GM18520 (cell line): ENCODE measurements around the gene SHB.

Experiments
- ATAC-seq: cut with Tn5 transposase; IDR thresholded peaks from one replicate; pipeline ENCODE4 v1.9.1; 2021; ENCODE audit not compliant: unreplicated experiment

SHB gene

DNA sequence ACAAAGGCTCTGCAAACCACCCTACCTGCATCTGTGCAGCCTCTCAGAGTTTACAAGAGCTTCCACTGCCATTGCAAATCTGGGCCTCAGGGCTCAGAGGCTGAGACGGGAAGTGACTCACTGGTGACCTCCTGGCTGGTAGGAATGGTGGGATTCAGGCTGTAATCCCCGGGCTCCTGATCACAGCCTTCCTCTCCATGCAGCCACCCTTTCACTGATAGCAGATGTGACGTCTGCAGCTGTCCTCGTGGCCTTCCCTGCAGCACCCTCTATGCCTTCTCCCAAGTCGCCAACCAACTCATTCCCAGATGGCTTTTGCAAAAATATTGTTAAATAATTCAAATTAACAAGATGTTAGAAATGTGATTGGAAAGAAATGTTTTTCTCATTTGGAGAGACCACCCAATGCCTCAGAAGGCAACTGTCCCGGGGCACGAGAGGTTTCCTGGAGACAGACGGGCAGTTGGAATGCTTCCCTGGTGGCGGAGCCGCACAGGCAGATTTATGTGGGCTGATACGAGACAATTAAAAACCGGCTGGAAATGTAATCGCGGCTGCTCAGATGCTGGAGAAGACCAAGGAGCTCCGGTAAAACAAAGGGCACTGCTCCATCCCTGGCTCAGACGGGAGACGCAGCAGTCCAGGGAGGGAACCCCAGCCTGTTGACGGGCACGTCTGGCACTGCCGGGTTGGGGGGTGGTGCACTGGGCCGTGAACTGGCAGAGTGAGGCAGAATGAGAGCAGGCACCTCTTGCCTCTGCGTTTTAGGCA, 130.7 kb downstream of the SHB start:
- ATAC-seq, result no peak

DNA sequence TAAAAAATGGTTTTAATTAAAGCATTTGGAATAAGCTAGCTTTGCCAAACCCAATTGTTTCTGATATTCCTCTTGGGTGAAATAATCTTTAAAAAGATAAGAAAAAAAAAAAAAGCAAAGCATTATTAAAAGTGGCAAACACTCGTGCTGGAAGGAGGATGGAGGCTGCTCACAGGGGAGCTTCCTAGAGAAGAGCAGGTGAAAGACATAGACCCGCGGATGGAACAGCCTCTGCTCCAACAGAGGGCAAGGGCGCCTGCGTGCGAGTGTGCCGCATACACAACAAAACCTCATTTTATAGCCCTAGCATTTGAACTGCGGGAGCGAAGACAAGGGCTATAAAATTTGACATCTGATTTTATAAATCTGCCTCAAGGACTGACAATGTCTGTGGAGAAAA, 131.7 kb downstream of the SHB start:
- ATAC-seq, result no peak

DNA sequence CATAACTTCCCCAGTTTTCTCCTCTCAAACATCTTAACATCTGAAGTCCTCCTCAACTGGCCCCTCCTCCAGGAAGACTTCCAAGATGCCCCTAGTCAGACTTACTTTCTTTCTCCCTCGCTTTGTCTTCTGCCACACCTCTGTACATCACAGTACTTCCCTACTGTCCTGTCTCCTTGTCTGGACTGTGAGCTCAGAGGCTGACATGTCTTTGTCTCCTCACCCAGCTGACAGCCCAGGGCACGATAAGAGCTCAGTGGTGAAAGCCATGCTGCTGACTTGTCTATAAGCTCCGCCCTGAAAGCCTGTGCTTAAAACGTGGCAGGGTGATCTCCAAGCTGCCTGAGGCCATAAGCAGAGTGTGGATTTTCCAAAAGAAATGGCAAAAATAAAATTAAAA, 132.1 kb downstream of the SHB start:
- ATAC-seq, result no peak

DNA sequence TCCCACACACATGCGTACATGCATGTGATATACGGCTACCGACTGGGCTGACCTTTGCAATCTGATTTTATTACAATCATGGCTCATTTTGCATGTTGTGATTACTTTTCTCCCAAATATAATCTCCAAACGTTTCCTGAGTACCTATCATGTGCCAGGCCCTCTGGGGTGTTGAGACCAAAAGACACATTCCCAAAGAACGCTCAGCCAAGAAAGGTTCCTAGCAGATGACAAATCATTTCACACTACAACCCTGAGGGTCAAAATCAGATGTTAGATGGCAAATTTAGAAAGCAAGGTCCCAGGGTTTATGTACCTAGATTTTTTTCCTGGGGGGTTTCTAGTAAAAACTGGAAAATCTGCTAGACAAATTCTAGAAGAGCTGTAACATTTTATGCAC, 132.7 kb downstream of the SHB start:
- ATAC-seq, result no peak

DNA sequence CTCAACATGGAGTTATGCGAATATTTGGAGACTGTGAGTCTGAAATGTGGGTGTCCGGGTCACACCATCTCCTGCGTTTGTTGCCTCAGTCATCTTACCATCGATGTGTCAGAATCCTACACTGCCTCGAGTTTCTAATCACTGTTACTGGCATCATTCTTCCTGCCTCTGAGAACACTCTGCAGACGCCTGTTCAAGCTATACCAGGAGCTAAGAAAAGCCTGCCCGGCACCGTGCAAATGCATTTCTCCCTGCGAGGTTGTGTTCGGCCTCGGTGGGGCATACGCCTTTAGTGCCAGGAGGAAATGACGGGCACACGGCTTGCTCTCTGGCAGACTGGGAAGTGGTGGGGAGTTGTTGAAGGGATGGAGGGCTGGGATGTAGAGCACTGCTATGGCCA, 133.9 kb downstream of the SHB start:
- ATAC-seq, result no peak

DNA sequence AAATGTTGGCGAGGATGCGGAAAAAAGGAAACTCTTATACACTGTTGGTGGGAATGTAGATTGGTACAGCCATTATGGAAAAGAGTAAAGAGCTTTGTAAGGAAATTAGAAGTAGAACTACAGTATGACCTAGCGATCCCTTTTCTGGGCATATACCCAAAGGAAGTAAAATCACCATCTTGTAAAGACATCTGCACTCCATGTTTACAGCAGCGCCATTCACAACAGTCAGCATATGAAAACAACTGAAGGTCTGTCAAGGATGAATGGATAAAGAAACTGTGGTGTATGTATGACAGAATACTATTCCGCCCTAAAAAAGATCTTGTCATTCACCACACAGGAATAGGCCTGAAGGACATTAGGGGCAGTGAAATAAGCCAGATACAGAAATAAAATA, 137.4 kb downstream of the SHB start:
- no peak for ATAC-seq

DNA sequence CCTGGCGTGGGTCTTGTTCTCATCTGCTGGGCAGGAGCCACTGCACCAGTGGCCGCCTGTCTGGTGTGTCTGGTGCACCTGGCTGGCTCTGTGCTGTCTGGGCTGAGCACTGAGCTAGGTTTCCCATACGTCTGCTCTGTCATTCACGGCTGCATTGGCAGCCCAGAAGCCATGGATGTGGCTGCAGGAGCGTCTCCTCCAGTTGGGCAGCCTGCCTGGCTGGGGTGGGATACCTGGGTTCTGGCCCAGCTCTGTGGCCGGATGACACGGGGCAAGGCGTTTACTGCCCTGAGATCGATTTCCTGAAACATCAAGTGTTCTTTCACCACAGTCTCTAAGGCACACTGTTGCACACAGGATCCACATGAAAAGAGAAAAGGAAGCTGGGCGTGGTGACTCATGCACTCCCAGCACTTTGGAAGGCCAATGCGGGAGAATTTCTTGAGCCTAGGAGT, 139.6 kb downstream of the SHB start:
- no peak for ATAC-seq

DNA sequence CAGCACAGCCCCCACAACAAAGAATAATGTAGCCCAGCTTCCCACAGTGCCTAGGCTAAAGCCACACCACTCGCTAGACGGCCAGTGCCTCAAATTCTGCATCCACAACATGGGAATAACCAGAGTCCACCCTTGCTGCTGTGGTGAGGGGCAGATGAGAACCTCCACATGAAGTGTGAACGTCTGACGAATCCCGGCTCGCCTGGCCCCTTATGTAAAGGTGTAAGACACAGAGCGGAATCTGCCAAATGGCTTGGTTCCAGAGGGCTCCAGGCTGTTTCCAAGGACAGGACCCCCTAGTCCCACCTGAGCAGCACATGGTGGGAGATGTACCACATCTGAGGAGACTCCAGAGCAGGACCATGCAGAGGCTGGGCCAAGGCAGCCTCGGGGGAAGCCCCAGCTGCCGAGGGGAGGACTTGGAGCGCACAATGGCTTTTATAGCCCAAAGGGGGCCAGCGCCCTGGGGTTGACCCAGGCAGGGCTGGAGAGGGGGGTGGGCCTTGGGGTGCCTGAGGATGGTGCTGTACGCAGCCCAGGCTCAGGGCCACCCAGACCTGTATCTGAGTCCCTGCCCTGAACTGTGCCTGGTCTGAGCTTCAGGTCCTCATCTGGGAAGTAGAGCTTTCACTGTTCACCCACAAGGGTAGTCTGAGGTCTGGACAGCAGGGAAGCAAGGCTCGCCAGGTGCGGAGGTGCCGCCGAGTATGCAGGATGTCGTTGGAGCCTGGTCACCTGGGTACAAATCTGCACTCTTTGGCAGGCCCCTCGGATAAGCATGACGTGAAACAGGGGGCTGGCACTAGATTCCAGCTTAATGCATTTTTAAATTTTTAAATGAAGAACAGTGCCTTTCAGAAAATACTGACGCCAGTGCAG, 140.2 kb downstream of the SHB start:
- ATAC-seq, result no peak

DNA sequence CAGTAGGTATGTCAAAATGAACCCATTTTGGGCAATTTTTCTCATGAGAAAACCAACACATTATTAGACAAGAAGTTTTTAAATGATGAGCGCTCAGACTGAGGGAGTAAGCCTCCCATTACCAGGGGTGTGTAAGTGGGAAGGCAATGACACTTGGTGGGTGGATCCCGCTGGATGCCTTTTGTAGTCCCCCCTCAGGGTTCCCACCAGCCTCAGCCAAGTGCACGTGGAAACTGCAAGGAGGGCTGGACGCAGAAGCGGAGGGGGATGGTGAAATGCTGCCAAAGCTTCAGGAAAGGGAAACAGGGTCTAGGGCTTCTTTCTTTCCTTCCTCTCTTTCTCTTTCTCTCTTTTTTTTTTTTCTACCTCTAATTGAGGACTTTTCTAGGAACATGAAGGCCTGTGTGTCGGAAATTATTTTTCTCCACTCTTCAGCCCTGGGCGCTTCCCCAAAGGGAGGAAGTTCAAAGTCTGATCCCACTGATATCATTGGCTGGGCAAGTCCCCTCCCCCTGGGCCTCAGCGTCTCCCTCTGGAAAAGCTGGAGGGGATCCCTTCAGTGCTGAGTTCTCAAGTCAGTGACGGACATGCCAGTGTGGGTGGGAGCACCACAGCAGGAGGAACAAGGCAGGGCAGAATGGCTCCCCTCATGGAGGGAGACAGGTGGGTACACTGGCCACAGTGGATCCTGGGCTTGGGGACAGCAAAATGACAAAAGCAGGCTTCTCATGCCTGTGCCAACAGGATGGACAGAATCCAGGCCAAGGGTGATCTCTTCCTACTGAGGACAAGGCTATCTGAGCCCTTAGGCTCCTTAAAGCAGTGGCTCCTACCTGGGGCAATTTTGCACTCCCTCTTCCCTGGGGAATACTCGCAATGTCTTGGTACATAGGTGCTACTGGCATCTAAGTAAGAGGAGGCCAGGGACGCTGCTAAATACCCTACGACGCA, 141.2 kb downstream of the SHB start:
- no peak for ATAC-seq

DNA sequence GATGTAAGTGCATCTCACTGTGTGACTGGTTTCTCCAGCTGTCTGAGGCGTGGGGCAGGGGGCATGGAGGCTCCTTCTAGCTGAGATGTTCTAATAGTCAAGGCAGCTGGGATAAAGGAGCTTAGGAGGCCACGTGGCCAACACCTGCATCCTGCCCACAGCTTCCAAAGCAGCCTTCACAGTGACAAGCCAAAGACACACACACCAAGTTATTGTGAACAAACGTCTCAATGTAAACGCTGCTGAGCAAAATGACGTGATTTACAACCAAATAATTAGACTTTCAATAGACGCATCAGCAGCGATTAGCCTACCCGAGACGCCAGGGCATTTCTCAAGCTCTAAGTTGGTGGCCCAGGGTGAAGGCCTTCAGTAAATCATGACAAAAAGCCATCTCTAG, 141.9 kb downstream of the SHB start:
- ATAC-seq, result no peak

DNA sequence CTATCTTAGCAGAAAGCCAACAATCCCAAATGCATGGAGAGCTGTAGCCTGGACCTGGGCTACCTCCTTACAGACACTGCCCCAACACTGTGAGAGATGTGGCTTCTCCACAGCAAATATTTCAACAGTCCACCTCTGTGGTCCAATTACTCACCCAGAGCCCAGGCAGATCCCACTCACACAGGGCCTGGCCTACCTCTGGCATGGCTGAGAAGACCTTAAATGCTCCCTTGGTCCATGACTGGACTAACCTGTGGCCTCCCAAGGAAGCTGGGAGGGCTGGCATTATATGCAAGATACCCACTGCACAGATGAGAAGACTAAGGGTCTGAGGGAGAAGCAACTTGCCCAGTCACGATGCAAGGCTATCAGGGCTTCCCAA, 142.3 kb downstream of the SHB start:
- no peak for ATAC-seq

DNA sequence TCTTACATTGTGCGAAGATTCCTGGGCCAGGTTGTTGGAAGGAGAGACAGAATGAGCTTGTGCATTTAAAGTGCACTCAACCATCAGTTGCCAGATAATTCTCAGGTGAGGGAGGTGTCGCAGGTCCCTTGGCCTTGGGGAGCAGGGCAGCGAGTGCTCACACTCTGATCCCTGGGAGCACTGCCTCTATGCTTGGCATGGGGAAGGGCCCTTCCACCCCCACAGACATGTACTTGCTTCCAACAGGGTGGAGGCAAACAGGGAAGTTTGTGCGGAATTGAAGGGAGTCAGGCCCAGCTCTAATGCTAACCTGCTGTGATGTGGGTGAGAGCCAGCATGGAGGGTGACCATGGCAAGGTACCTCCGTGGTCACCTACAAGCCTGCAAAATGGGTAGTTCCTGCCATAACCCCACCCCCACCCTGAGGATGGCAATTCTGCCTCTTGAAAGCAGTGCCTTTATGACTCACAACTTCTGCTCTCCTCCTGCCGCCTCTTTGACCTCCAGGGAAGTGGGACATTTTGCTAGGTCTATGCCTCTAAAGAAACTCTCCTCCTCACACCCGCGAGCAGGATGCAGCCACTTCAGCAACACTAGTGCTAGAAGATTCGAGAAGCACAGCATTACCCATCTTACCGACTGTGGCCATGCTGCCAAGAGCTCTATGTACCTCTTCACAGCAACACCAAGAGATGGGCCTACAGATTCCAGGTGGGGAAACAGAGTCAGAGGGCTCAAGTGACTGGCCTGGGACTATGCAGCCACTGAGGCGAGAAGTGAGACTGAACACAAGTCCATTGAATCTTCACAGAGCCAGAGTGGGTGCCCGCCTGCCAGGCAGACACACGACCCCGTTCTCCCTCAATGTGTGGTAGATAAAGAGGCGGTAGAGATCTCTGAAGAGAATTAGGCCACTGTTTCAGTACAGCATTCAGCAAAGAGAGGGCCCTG, 143.0 kb downstream of the SHB start:
- ATAC-seq, result no peak

DNA sequence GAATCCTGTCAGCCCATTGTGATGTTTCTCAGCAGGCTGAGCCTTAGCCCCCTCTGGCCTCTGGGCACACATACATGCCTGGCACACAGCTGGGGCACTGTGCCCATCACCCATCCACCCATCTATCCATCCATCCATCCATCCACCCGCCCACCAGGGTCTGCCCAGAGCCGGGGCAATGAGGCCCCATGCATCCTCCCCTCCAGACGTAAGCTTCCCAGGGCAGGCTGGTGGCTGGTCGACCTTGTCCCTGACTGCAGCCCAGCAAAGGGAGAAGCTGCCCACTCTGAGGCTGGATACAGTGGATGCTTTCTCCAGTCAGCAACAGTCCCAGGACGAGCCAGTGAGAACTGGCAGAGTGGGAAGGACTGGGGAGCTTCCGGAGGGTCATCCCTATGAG, 144.0 kb downstream of the SHB start:
- ATAC-seq, result no peak

DNA sequence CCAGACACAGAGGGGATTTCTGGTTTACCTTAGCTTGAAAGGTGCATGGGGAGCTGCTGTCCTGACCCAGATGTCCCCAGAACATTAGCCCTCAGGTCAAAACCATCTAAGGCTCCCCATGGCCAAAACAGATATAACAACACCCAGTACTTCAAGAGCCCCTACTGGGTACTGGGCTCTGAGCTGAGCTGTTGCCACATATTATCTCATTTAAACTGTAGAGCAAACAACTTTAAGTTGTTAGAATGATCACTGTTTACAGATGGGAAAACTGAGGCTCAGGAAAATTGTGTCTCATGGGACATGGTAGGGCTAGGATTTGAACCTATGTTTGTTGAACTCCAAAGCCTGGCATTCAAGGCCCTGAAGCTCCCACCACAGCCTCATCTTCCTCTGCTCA, 144.5 kb downstream of the SHB start:
- no peak for ATAC-seq

DNA sequence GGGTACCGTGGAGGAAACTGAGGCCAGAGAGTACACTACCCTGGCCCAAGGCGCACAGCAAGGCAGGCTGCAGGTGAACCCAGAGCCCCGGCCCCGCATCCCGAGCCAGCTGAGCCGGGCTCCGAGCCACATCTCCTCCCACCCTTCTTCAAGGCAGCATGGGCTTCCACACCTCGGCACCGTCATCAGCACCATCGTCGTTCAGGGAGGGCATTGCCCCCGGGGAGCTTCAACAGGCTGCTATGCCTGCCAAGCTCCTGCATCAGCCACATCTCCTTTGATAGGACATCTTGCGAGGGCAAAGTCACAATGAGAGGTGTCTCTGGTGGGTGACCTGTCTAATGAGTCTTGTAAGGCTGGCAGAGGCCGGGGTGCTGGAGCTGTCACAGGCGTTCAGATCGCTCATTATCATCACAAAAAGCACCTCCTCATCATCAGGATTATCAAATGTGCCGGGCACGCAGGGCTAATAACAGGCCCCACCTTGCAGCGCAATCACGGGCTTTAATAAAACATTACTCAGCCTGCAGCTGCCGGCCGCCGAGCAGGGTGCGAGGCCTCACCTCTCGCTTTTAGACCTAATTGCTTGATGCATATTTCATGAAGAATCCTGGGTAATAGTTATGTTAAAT, 145.1 kb downstream of the SHB start:
- no peak for ATAC-seq

DNA sequence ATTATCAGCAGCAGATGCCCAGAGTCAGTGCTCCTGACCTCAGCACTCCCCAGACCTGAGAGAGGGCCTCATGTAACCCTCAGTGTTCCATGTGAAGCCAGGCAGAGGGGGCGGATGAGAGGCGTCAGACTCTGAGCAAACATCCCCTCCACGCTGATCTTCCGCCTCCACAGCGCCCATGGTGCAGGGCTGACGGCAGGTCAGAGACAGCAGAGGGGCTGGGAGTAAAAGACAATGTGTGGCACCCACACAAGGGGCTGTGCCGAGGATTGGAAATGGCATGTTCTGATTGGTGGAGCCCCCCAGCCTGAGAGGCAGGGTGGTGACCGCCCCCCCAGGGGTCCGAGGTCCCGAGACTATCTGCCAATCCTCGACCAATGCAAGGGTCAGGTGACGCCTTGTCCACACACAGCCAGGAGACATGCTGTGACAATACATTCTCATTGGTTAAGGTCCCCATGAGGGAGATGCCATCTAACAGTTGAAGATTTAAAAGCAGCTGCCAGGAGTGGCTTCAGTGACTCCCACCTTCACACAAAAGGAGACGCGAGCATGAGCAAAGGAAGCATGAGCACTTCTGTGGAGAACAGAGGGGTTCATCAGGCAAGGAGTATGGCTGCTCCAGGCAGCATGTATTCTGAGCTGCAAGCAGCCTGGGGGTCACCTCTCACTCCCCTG, 145.8 kb downstream of the SHB start:
- ATAC-seq, result no peak

DNA sequence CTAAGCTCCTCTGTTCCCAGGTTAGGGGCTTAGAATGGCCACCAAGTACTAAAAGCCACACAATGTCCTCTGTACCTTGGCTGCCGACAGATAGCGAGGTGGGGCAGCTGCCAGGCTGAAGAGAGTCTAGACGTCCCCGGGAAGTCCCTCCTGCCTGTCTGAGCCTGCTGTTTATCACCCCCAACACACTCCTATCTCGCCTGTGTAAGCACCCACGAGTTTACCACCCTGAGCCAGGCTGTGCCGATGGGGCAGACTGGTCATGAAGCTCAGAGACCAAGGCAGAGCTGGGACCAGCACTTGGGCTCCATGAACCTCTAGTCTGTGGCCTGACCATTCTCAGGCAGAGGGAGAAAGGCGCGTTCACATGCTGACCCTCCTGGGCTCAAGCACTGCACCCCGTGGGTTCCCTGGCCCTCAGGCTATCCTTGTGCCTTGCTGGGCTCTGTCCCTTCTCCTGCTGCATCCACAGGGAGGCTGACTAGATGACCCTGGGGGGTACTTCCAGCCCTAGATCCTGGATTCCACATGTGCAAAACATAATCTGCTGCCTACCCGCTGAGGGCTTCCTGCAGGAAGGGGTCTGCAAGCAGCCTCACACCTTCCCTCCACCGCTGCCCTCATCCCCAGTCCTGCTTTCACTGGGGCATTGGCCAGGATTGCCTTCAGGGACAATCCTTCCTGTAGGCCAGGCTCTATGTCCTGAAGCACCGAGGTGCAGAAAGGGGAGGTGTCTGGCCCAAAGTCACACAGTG, 146.5 kb downstream of the SHB start:
- ATAC-seq, result no peak

DNA sequence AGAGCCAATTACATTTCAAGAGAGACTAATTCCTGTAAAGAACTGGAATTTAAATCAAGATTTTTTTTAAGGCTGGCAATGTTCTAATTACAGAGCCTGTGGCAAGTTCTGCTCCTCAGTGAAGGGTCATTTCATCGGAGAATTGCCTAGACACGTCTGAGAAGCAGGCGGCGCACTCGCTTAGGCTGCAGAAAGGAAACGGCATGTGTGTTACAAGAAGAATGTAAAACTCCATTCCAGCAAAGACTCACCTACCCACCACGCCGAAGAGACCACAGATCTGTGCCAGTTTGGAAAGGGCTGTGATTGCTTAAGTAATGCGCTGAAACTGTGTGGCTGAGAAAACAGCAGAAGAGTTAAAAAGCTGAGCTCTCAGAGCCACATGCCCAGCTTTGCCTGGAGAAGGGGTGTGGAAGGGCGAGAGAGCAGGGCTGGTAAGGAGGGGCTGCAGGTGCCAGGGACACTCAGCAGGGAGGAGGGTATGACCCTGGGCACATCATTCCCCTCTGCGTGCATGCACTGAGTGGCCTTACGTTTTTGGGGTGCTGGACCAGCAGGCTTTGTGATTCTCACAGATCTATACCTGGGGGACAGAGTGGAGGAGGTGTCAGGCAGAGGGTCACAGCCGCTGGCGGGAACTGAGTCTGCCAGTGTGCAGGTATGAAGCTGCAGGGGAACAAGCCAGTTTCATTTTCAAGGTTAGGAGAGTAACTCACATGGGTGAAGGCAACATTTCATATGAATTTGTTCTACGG, 147.3 kb downstream of the SHB start:
- ATAC-seq, result no peak
